Measurements from ENCODE around the gene PITPNM3.

PITPNM3 gene

DNA sequence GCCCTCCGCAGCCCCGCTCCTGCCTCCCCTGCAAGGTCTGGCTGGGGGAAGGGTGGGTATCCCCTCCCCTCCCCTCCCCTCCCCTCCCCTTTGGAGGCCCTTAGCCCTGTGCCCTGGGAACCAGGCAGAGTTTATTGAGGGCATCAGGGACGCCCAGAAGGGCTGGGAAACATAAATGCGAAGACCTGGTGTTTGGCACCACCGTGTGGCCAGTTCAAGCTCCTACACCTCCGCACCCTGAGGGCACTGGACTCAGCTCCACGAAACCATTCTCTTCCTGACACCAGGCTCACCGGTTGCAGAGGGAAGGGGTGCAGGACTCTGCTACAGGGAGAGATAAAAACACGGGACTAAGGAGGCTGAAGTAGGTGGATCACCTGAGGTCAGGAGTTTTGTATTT is 120.4 kb downstream of the PITPNM3 start:
- DNase-seq: peak; percentile 12 to 15

DNA sequence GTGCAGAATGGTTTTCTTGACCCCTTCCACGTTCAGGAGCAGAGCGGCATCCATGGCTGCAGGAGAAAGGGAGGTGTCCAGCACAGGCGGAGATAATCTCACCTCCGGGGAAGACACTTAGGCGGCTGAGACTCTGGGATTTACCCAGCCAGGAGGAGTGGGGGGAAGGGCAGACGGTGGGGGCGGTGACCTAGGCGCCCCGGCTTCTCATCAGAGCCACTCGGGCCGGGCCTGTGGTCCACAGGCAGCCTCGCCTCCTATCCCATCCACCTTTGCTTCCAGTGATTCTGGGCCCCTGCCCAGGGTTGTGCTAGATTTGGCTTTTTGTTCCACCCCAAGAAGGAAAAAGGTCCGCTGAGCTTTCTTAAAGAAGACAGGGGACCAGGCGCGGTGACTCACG is 121.3 kb downstream of the PITPNM3 start, which contains the start of gene AIPL1:
AIPL1 (minus strand) TSS at position 71 of the 400 bp plus-strand sequence; CDS start at position 54, 17 bp downstream.
- no peak for DNase-seq

DNA sequence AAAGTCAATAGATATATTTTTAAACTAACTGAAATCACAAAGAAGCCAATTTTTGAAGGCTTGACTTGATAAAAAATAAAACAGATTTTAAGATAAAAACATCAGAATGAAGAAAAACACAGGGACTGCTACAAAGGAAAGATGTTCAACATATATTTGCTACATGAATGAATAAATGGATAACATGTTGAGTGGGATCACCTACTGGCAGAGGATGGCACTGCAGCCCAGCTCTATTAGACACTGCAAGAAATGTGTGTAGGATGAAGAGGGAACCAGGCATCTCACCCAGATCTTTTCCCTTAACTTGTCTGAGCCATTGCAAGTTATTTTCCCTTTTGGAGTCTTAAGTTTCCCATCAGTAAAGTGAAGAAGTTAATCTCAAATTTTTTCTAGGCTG is 125.6 kb downstream of the PITPNM3 start:
- DNase-seq: no peak

DNA sequence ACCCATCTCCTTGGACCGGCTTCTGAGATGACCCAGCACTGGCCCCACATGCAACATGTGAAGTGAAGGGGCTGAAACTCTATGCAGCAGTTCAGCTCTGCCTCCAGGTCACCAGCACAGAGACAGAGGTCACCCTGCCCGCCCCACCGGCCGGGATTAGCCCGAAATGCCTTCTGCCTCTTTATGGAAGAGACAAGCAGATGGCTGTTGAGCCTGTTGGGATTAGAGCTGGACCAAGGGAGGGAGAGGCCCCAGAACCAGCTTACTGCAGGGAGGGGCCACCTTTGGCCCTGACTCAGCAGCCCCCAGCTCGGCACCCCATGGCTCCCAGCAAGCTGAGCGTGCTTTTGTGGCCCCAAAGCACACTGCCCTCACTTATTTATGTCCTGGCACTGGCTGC is 127.1 kb downstream of the PITPNM3 start:
- no peak for DNase-seq

DNA sequence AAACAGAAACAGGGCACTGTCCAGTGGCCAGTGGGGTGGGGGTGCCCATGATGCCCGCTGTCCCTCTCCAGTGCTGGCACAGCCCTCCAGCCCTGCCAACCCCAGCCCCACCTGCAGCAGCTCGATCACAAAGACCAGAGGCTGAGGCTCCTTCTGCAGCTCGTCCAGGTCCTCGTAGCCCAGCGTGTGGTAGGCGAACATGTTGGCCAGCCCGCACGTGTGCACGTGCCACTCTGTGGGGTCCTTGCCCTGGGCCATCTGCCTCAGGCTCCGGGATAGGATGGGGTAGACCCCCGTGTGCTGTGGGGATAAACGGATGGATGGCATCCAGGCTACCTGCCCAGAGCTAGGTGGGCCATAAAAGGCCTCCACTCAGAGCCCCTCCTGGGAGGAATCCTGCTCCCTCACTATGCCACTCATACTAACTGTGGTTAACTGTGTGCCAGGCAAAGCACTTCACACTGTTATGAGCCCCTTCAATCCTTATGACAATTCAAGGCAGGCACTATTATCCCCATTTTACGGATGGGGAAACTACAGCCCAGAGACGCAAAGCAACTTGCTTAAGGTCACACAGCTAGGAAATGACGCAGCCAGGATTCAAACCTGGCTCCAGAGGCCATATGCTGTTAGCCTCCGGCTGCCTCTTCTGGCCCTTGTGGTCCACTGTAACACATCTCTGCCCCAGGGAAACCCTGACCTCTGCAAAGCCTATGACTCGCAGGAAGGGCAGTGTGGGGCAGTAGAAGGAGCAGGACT is 128.0 kb downstream of the PITPNM3 start:
- no peak for DNase-seq

DNA sequence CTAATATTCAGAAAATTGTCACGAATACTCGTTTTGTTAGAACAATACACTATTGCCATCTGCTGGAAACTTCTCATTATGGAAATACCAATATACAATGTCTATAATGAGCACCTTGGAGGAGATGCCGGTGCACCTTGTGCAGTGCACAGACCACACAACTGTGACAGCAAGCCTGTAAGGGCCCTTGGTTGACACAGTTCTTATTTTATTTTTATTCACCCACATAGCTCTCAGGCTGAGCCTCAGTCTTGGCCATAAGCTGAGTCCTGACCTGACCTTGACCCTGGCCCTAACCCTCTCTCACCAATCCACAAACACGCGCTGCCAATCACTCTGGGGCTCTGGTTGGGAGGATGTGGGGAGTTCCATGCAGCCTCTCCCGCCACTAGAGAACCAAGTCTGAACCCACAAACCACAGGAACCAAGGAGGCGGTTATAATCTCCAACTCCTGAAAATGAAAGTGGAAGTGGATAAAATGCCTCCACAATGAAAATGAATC is 129.0 kb downstream of the PITPNM3 start:
- DNase-seq: peak; percentile 1 to 5

DNA sequence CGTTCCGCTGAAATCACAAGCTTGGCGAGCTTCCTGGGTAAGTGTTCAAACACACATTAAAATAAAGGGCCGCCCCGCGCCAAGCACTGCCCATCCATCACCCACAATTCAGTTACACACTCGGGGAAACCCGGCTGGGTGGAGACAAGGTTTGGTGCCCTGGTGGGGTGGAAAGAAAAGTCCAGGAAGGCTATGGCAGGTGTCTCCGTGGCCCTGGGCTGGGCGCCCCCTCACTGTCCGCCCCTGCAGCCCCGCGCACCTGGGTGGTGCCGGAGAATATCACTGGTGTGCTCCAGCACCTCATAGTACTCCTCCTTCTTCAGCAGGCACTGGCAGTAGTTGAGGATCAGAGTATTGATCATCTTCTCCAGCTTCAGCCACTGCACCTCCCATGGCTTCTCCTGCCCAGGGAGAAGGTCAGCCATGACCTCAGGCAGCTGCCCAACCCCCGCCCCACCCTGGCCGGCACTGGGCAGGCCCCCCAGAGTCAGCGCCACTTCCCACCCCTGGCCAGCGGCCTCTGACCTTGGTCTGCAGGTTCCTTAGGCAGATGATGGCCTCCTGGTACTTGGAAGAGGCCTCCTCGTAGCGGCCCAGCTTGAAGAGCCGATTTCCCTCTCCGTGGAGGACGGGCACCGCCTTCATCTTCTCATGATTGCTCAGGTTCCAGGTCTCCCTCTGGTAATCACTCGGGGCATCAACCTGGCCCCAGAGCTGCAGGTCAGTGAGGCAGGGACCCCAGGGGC is 129.8 kb downstream of the PITPNM3 start:
- DNase-seq: no peak

DNA sequence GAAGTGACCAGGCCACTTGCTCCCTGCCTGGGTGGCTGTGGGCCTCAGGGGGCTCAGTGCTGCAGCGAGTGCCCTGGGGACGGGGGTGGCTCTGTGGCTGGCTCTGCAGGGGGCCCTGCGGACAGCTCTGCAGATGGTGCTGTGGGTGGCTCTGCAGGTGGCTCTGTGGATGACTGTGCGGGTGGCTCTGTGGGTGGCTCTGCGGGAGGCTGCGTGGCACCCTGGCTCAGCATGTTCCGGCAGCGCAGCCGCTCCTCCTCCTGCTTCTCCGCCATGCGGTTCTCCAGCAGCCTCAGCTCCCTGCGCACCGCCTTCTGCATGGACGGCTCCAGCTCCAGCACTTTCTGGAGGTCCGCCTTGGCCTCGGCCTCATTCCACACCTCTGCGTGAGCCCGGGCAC is 130.9 kb downstream of the PITPNM3 start:
- DNase-seq: no peak

DNA sequence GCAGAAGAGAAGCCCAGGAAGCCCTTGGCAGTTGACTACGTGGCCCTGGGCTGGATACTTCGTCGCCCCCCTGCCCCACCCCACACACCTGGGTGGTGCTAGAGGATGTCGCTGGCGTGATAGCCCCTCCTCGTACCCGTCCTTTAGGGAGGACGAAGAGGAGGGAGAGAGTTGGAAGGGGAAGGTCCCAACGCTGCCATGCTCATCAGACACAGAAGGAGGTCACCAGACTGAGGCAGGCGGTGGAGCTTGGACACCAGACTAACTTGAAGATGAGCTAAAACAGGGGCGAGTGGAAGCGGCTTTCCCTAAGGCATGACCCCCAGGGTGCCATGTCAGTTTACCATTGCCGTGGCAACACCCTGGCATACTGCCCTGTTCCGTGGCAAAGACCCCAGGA is 132.4 kb downstream of the PITPNM3 start:
- no peak for DNase-seq

DNA sequence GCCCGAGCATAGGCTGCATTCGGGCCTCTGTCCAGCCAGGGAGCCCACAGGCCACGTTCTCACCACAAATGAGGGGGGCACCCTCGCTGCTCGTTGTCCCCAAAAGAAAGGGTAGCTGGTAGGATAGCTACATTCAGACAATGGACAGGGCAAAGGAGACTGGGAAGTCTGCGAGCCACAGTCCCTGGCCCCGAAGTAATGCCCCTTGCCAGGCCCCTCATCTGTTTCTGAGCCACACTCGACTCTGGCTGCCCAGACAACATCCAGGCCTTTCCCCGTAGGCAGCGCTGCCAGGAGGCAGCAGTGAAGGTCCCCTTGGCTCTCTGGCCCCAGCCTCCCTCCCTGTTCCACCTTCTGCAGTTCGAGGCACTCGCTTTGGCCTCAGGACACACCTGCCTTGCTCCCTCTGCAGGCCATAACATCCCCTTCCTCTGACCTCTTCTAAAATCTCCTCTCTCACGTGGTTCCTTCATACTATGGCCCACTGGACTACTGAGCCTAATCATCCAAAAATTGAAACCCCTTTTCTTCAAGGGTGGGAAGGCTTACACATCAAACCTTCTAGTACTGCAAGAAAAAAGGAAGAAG is 133.6 kb downstream of the PITPNM3 start:
- no peak for DNase-seq

DNA sequence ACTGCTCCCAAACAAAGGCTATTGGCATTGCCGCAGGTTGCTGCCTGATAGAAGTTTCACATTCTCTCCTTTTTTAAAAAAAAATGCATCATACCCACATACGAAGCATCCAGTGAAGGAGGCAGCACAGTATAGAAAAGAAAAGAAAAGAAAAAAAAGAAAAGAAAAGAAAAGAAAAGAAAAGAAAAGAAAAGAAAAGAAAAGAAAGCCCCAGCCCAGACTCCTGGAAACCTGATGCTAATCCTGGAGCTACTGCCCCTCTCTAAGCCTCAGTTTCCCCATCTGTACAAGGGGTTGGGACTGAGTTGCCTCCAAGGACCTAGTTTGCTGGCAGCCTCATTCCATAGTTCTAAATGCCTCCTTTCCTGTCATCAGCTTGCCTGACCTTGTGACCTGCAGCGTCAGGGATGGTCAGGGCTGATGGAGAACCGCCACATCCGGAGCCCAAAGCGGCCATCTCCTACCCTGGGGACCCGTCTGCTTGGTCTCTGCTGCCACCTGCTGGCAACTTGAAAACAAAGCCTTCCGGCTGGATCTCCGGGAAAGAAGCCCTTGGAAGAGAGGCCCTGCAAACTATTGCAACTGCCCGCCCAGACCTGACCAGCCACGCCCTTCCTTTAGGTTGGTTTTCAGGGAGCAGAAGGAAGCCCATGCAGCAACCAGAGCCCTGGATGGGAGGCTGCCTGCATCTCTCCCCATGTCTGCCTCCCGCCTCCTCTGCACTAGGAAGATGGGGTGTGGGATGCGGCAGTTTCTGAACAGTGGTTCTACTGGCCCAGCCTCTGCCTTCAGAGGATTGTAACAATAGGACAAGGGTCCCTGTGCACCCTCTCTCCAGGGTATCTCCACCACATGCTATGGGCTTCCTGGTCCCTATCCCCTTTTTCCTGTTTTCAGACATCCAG is 134.4 kb downstream of the PITPNM3 start:
- peak; percentile 35 to 46 for DNase-seq

DNA sequence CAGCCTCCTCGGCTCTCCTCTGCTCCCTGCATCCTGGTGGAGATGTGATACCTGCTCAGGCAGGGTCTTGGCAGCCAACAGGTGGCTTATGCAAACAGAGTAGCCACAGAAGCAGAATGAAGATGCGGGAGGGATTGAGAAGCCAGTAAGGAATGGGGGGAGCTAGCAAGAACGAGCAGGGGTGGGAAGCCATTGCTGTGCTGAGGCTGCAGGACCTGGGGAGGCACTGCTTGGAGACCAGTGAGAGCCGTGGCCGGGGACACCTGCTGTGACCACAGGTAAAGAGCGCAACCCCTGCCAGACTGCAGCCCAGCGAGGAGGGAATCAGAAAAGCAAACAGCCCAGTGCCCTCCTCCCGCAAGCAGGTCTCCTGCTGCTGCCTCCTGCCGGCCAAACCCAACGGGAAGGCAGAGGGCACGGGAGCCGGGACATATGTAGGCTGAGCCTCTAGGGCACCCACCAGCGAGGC is 136.1 kb downstream of the PITPNM3 start:
- DNase-seq: peak in 1 of 2 experiments; percentile 0

DNA sequence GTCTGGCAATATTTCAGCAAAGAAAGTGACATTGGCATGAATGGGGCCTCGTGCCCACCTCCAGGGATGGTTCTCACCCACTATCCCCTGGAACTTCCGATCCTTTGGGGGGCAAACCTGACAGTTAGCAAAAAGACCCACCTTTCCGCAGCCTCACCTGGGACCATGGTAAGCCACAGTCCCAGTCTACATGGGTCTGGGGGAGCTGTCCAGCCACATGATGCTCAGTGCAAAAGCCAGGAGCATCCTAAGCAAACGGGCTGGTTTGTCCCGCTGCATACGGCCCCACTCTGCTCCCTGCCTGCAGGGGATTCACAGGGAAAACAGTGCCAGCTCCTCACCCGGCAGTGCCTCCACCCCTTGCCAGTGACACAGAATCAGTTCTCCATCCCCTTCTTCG is 140.7 kb downstream of the PITPNM3 start:
- DNase-seq: no peak

DNA sequence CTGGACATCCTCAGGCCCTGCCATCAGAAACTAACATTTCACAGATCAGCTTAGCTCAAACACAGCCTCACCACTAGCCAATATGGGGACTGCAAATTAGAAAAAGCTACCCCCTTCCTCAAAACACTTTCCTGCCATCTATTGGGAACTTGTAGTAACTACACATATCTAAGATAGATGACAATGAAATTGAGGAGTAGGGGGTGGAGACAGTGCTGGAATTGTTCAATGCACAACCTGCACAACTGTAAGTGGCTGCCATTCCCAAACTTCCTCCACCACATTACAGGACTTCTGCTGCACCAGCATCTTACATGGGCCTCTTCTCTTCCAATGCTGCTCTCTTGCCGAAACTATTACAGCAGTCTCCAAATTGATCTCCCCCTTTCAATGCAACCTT is 143.3 kb downstream of the PITPNM3 start:
- peak; percentile 12 to 32 for DNase-seq

DNA sequence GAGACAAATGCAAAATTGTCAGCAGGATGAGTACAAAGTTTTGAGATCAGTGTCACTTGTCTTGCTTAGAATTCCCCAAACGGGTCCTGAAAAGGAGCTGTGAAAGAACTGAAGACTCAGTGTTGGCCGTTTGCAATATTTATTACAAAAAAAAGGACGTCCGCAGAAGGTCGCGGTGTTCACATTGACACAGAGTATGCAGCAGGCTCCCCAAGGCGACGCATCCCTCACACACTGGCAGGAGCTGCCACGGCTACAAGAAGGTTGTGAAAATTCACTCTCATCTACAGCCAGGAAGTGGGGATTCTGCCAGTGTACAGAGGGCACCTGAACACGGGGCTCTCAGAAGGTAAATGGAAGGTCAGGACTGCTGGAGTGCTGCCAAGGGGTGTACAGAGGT is 147.6 kb downstream of the PITPNM3 start:
- no peak for DNase-seq

DNA sequence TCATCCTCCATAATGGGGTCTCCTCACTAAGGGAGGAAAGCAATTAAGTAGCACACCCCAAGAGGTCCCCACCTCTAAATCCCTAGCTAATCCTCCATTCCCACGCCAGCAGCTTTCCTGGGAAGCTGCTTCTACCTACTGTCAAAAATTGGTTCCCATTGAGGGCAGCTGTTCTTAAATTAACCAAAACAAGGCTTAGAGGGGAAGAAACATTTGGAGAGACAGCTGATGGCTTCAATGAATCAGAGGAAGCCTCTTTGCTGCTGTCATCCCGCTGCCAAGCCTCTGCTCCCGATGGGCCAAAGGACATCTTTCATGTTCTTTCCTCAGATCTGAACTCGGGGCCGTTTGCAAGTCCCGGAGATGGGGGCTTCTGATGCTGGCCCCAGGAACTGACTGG is 148.1 kb downstream of the PITPNM3 start:
- no peak for DNase-seq

DNA sequence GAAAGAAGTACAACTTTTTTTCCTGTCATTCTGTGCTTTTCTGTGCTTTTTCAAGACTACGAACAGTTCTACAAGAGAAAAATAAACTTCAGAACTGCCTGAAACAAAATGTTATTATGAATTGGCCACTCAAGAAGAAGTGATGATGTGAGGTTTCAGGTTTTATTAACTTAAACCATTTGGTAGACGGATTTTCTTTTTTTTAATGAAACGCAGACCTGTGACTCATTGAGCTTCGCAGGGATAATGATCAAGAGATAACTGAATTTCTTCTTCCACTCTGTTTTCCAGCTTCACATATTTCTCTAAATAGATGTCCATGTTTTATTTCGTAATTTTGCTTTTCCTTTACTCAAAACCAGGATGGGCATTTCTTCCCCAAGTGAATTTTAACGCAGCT is 154.1 kb downstream of the PITPNM3 start:
- DNase-seq: no peak
